GM18951 (cell line): Measurements from ENCODE around the gene DSC3.
"Not testable (repeated sequence)": the region's sequence is repeated elsewhere in the genome, so short reads cannot be mapped to it uniquely, and the experiment has no call there.

Experiments
- POLR2A ChIP-seq: IDR thresholded peaks from 4 replicates; pipeline ENCODE4 v1.6.1; 2011; ENCODE audit warnings: mild to moderate bottlenecking; ENCODE audit not compliant: insufficient read length, insufficient read depth; ENCODE audit errors: extremely low read depth
- in situ Hi-C: fragments of 300-500 bp; cut with MboI; formaldehyde crosslinking; loops from one replicate; pipeline ENCODE4 v1.12.0; 2022; ENCODE audit warnings: low sequenced_read_pairs, mixed read lengths, inconsistent platforms; ENCODE audit not compliant: unreplicated experiment

The DSC3 gene

GRCh38 chr18:31015715-31016434 is 26.7 kb downstream of the DSC3 start:
- TF ChIP-seq POLR2A = no peak
- in situ Hi-C loops = no loop called here

GRCh38 chr18:31011455-31011854 is 31.1 kb downstream of the DSC3 start:
- in situ Hi-C loops = not testable (repeated sequence)

- in situ Hi-C loops = no loop called here
- no peak for TF ChIP-seq POLR2A
Observed at GRCh38 chr18:31010601-31011000, 31.9 kb downstream of the DSC3 start.

GRCh38 chr18:30999887-31000628 is 42.5 kb downstream of the DSC3 start:
- in situ Hi-C loops = no loop called here
- TF ChIP-seq POLR2A = no peak

- TF ChIP-seq POLR2A = no peak
- in situ Hi-C loops = no loop called here
Observed at GRCh38 chr18:30999186-30999585, 43.4 kb downstream of the DSC3 start.

GRCh38 chr18:30997223-30997622 is 45.3 kb downstream of the DSC3 start:
- no peak for TF ChIP-seq POLR2A
- in situ Hi-C loops = no loop called here

- no peak for TF ChIP-seq POLR2A
- in situ Hi-C loops = no loop called here
Observed at GRCh38 chr18:30992231-30992630, 50.3 kb downstream of the DSC3 start.

- TF ChIP-seq POLR2A = no peak
- in situ Hi-C loops = no loop called here
Observed at GRCh38 chr18:30991397-30991796, 51.1 kb downstream of the DSC3 start.

- in situ Hi-C loops = no loop called here
Observed at GRCh38 chr18:30989141-30989540, 53.4 kb downstream of the DSC3 start.

GRCh38 chr18:30988440-30988839 is 54.1 kb downstream of the DSC3 start:
- in situ Hi-C loops = no loop called here
- TF ChIP-seq POLR2A = no peak

More at GRCh38 chr18:30989141-30989540, 53.4 kb downstream of the DSC3 start:
- TF ChIP-seq POLR2A = no peak

GRCh38 chr18:30987467-30988241 is 54.9 kb downstream of the DSC3 start:
- no peak for TF ChIP-seq POLR2A
- in situ Hi-C loops = no loop called here

- in situ Hi-C loops = no loop called here
Observed at GRCh38 chr18:30985753-30986152, 56.8 kb downstream of the DSC3 start.

GRCh38 chr18:30982285-30982992 is 60.1 kb downstream of the DSC3 start:
- TF ChIP-seq POLR2A = no peak
- in situ Hi-C loops = no loop called here

More at GRCh38 chr18:30985753-30986152, 56.8 kb downstream of the DSC3 start:
- TF ChIP-seq POLR2A = no peak

- in situ Hi-C loops = not testable (repeated sequence)
Observed at GRCh38 chr18:30978091-30978490, 64.5 kb downstream of the DSC3 start.
